ENCODE measurements around the gene CHST8. TPM values are rescaled to one million over a fixed set of nuclear protein-coding genes. Genes with fewer than 3 reads are reported as not detected.

CHST8 gene
- total RNA-seq, 2 donors from 2014 or later, result 0.43 TPM; not detected in 1

- peak; percentile 70 for DNase-seq (ENCODE audit: low spot score)
- Histone ChIP-seq H3K9me3 (no peaks in the 10 kb centered on the region), H3K4me3 (no peak overlapping the region), H3K27me3 (no peaks in the 10 kb centered on the region), H3K36me3 (no peaks in the 10 kb centered on the region), H3K4me1 (no peaks in the 10 kb centered on the region), H3K27ac (no peak overlapping the region)
- TF ChIP-seq, protein P1, sequence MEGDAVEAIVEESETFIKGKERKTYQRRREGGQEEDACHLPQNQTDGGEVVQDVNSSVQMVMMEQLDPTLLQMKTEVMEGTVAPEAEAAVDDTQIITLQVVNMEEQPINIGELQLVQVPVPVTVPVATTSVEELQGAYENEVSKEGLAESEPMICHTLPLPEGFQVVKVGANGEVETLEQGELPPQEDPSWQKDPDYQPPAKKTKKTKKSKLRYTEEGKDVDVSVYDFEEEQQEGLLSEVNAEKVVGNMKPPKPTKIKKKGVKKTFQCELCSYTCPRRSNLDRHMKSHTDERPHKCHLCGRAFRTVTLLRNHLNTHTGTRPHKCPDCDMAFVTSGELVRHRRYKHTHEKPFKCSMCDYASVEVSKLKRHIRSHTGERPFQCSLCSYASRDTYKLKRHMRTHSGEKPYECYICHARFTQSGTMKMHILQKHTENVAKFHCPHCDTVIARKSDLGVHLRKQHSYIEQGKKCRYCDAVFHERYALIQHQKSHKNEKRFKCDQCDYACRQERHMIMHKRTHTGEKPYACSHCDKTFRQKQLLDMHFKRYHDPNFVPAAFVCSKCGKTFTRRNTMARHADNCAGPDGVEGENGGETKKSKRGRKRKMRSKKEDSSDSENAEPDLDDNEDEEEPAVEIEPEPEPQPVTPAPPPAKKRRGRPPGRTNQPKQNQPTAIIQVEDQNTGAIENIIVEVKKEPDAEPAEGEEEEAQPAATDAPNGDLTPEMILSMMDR (IDR thresholded peaks at IDR 0.05), result peak; percentile 72 to 90
Measured at GRCh38 chr19:33771384-33772101, 149.8 kb downstream of the CHST8 start.

- H3K4me3 ChIP-seq, result no peak overlapping the region
- no peak overlapping the region for H3K27ac ChIP-seq
- no peaks in the 10 kb centered on the region for H3K36me3 ChIP-seq
- no peaks in the 10 kb centered on the region for H3K27me3 ChIP-seq
- no peaks in the 10 kb centered on the region for H3K4me1 ChIP-seq
- no peaks in the 10 kb centered on the region for H3K9me3 ChIP-seq
- TF ChIP-seq, protein P1 (IDR thresholded peaks at IDR 0.05), result no peak
- DNase-seq (ENCODE audit: low spot score), result no peak
Measured at GRCh38 chr19:33772102-33772857, 150.5 kb downstream of the CHST8 start.

DNA sequence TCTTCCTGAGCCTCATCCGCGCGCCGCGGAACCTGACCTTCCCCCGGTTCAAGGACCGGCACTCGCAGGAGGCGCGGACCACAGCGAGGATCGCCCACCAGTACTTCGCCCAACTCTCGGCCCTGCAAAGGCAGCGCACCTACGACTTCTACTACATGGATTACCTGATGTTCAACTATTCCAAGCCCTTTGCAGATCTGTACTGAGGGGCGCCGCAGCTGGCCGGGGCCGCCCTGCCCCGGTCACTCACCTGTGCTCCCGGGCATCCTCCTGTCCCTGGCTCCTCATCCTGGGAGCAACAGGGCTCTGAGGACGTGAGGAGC, 151.1 kb downstream of the CHST8 start:
- Histone ChIP-seq H3K36me3 (no peaks in the 10 kb centered on the region), H3K4me3 (no peak overlapping the region), H3K27me3 (no peaks in the 10 kb centered on the region), H3K4me1 (no peaks in the 10 kb centered on the region), H3K27ac (no peak overlapping the region), H3K9me3 (no peaks in the 10 kb centered on the region)
- TF ChIP-seq, protein P1 (IDR thresholded peaks at IDR 0.05), result no peak
- no peak for DNase-seq (ENCODE audit: low spot score)

DNA sequence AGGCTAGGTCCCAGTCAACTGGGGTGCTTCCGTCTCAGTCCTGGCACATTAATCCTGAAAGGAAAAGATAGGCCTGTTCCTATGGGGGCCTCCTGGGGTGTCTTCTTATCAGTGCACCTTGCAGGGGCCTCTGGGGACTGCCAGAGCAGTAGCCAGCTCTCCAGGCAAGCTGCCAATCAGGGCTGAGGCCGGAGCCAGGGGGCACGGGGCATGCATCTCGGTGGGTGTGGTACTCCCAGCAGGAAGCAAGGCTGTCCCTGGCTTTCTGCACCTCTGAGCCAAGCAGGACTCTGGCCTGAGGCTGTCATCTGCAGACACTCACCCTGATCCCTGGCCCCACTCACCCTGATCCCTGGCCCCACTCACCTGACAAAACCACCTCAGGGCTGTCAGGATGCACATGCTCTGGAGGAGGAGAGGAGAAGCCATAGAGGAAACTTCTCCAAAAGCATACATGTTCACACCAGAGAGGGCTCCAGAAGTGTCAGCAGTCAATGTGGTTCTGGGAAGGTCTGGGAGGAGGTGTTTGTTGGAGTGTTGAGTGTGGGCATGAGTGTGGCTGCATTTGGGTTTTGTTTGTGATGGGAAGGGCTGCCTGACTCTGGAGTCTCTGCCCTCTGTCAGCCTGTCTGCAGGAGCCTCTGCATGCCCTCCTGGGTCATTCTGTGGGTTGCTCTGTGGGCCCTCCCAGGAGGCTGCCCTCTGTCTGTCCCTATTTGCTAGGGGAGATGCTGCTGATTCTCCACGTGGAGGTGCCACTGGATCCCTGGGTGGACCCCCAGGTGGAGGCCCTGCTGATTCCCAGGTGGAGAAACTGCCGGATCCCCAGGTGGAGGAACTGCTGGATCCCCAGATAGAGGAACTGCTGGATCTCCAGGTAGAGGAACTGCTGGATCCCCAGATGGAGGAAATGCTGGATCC, 152.2 kb downstream of the CHST8 start:
- Histone ChIP-seq H3K27ac (no peak overlapping the region), H3K4me1 (peaks cover 0 to 5% of the 10 kb centered on the region in 2 donors), H3K36me3 (no peaks in the 10 kb centered on the region), H3K9me3 (no peaks in the 10 kb centered on the region), H3K27me3 (peaks cover 0 to 3% of the 10 kb centered on the region in 2 donors), H3K4me3 (no peak overlapping the region)
- no peak for DNase-seq (ENCODE audit: low spot score)
- TF ChIP-seq, protein P1 (IDR thresholded peaks at IDR 0.05), result no peak

DNA sequence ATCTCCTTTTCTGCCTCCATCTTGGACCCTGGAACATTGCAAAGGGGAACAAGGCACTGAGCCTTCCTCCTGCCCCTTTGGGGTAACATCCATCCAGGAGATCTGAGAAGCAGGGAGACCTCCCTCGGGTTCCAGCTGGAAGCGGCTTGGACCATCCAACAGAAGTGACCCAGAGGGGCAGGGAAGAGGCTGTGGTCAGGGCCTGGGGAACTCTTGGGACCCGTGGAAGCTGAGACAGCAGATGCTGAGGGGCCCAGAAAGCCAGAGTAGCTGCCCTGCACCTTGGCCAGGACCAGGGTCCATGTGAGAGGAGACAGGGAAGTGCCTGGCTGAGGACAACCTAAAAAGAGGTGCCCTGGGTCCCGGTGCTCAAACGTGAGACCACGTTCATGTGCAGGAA, 153.0 kb downstream of the CHST8 start:
- H3K27ac ChIP-seq, result no peak overlapping the region
- no peaks in the 10 kb centered on the region for H3K9me3 ChIP-seq
- no peak overlapping the region for H3K4me3 ChIP-seq
- DNase-seq (ENCODE audit: low spot score), result no peak
- peaks cover 0 to 5% of the 10 kb centered on the region in 2 donors for H3K4me1 ChIP-seq
- TF ChIP-seq, protein P1 (IDR thresholded peaks at IDR 0.05), result no peak
- no peaks in the 10 kb centered on the region for H3K36me3 ChIP-seq
- peaks cover 0 to 3% of the 10 kb centered on the region in 2 donors for H3K27me3 ChIP-seq
